ENCODE measurements around the gene LPP. TPM values are rescaled to one million over a fixed set of nuclear protein-coding genes. Genes with fewer than 3 reads are reported as not detected.

Gene LPP, protein sequence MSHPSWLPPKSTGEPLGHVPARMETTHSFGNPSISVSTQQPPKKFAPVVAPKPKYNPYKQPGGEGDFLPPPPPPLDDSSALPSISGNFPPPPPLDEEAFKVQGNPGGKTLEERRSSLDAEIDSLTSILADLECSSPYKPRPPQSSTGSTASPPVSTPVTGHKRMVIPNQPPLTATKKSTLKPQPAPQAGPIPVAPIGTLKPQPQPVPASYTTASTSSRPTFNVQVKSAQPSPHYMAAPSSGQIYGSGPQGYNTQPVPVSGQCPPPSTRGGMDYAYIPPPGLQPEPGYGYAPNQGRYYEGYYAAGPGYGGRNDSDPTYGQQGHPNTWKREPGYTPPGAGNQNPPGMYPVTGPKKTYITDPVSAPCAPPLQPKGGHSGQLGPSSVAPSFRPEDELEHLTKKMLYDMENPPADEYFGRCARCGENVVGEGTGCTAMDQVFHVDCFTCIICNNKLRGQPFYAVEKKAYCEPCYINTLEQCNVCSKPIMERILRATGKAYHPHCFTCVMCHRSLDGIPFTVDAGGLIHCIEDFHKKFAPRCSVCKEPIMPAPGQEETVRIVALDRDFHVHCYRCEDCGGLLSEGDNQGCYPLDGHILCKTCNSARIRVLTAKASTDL
- total RNA-seq (2022; extraction: Qiagen RNA extraction), result 6.5 to 9.9 TPM (median 8.3 TPM) in 5 replicates

GRCh38 chr3:188154014-188154808 lies at the start of gene LPP:
LPP (plus strand) TSS chr3:188154157; CDS start chr3:188406121, 251,964 bp downstream.

